ENCODE data around the gene CDH22.

DNA sequence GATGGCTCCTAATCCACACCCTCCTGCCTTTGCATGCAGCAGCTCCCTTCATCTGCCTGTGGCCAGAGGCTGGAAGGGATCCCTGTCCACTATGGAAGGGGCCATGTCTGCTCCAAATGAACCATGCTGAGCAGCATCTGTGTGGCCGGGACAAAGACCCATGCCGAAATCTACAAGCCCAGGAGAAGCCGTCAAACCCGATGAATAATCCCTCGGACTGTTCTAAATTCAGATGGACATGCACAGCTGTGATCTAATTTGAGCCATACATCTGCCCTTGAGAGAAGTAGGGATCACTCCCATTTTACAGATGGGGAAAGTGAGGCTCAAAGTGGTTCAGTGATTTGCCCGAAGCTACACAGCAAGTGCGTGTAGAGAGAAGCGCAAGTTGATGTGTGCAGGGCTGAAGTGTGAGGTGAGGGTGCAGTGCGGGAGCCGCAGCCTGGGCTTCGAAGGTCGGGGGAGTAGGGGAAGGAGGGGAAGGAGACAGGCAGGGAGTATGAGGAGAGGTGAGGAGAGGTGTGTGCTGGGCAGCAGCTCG, 22.6 kb upstream of the CDH22 start:
- no peak for TF ChIP-seq EZH2 (IDR thresholded peaks at IDR 0.05; ENCODE audit: low read length, missing control alignments)
- TF ChIP-seq CTCF (conservative IDR thresholded peaks at IDR 0.05 in 1 of 2, IDR thresholded peaks at IDR 0.05 in 1 of 2; ENCODE audit: low read depth in 1 of 2, low read length in 2 of 2): no peak
